HEK293T (cell line): ENCODE measurements around the gene CD19.

ENCODE experiments used
- CTCF ChIA-PET: fragments of 350-600 bp; formaldehyde crosslinking; extraction: SDS; loops from one replicate; lab custom pipeline; 2021; ENCODE audit warnings: antibody characterized with exemption, inconsistent platforms; lab: Yijun Ruan, JAX
- POLR2A ChIA-PET: fragments of 350-600 bp; formaldehyde crosslinking; extraction: SDS; loops from one replicate; lab custom pipeline; 2020; ENCODE audit warnings: antibody characterized with exemption, inconsistent platforms; lab: Yijun Ruan, JAX
- DNase-seq: peaks from one replicate; pipeline ENCODE4 v3.0.0; 2012; ENCODE audit warnings: mixed read lengths; ENCODE audit errors: extremely low spot score
- ARNT ChIP-seq: fragments of 450-650 bp; IDR thresholded peaks from 2 replicates; pipeline ENCODE4 v1.6.1; 2017; ENCODE audit warnings: mild to moderate bottlenecking
- BHLHE40 ChIP-seq: fragments of 450-650 bp; IDR thresholded peaks from 2 replicates; pipeline ENCODE4 v1.6.1; 2016; ENCODE audit warnings: mild to moderate bottlenecking, moderate library complexity, borderline replicate concordance
- CTBP1 ChIP-seq: fragments of 450-650 bp; IDR thresholded peaks from 2 replicates; pipeline ENCODE4 v1.6.1; 2016; ENCODE audit warnings: borderline replicate concordance
- ELF4 ChIP-seq: fragments of 450-650 bp; IDR thresholded peaks from 2 replicates; pipeline ENCODE4 v1.6.1; 2017; ENCODE audit warnings: antibody characterized with exemption
- FOXA1 ChIP-seq: fragments of 450-650 bp; IDR thresholded peaks from 2 replicates; pipeline ENCODE4 v1.6.1; 2016; ENCODE audit warnings: mild to moderate bottlenecking
- FOXK2 ChIP-seq: fragments of 450-650 bp; IDR thresholded peaks from 2 replicates; pipeline ENCODE4 v1.6.1; 2016; ENCODE audit warnings: mild to moderate bottlenecking
- FOXM1 ChIP-seq: fragments of 450-650 bp; IDR thresholded peaks from 2 replicates; pipeline ENCODE4 v1.6.1; 2017; ENCODE audit warnings: mild to moderate bottlenecking, borderline replicate concordance
- HDGF ChIP-seq: fragments of 450-650 bp; IDR thresholded peaks from 2 replicates; pipeline ENCODE4 v1.6.1; 2017; ENCODE audit warnings: antibody characterized with exemption, borderline replicate concordance
- L3MBTL2 ChIP-seq: fragments of 450-650 bp; conservative IDR thresholded peaks from 2 replicates; pipeline ENCODE4 v1.6.1; 2016; ENCODE audit warnings: mild to moderate bottlenecking
- LEF1 ChIP-seq: fragments of 450-650 bp; IDR thresholded peaks from 2 replicates; pipeline ENCODE4 v1.6.1; 2017; ENCODE audit warnings: mild to moderate bottlenecking, borderline replicate concordance
- NFRKB ChIP-seq: fragments of 450-650 bp; IDR thresholded peaks from 2 replicates; pipeline ENCODE4 v1.6.1; 2016; ENCODE audit warnings: mild to moderate bottlenecking, moderate library complexity
- SP1 ChIP-seq: fragments of 450-650 bp; IDR thresholded peaks from 2 replicates; pipeline ENCODE4 v1.6.1; 2017
- SUZ12 ChIP-seq: fragments of 450-650 bp; IDR thresholded peaks from 2 replicates; pipeline ENCODE4 v1.6.1; 2016; ENCODE audit warnings: mild to moderate bottlenecking
- TARDBP ChIP-seq: fragments of 450-650 bp; IDR thresholded peaks from 2 replicates; pipeline ENCODE4 v1.6.1; 2016
- ZNF384 ChIP-seq: fragments of 450-650 bp; IDR thresholded peaks from 2 replicates; pipeline ENCODE4 v1.6.1; 2016
- TF ChIP-seq, protein P1 (sequence below): fragments of 450-650 bp; IDR thresholded peaks from 2 replicates; pipeline ENCODE4 v1.6.1; 2016

Gene CD19

DNA sequence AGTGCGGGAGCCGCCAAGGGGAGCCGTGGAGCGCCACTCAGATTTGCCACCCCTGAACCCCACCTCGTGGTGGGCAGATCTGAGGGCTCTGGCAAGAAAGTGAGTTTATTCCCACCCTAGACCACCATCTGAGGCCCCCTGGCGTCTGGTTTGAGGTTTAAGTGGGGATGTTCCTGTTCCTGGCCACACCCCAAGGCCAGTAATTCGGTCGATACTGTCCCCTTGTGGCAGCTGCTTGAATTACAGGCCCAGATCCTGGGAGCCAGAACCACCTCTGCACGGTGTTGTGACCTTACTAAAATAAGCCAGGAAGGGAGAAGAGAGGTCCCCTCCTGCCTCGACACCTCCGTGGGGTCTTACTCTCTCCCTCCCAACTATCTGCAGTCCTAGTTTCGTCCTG lies 49.7 kb downstream of the CD19 start:
- TF ChIP-seq ZNF384 = no peak
- no peak for TF ChIP-seq TARDBP
- TF ChIP-seq LEF1 = no peak
- no peak for TF ChIP-seq FOXA1
- TF ChIP-seq FOXK2 = no peak
- TF ChIP-seq ELF4 = no peak
- TF ChIP-seq L3MBTL2 = no peak
- no peak for TF ChIP-seq SP1
- no peak for TF ChIP-seq ARNT
- no peak for TF ChIP-seq SUZ12
- TF ChIP-seq FOXM1 = no peak
- TF ChIP-seq, protein P1, sequence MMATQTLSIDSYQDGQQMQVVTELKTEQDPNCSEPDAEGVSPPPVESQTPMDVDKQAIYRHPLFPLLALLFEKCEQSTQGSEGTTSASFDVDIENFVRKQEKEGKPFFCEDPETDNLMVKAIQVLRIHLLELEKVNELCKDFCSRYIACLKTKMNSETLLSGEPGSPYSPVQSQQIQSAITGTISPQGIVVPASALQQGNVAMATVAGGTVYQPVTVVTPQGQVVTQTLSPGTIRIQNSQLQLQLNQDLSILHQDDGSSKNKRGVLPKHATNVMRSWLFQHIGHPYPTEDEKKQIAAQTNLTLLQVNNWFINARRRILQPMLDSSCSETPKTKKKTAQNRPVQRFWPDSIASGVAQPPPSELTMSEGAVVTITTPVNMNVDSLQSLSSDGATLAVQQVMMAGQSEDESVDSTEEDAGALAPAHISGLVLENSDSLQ = no peak
- no peak for TF ChIP-seq HDGF
- TF ChIP-seq NFRKB = no peak
- TF ChIP-seq CTBP1 = no peak
- no peak for TF ChIP-seq BHLHE40
- CTCF ChIA-PET = no interaction called here
- POLR2A ChIA-PET = no interaction called here
- DNase-seq = peak; percentile 55

DNA sequence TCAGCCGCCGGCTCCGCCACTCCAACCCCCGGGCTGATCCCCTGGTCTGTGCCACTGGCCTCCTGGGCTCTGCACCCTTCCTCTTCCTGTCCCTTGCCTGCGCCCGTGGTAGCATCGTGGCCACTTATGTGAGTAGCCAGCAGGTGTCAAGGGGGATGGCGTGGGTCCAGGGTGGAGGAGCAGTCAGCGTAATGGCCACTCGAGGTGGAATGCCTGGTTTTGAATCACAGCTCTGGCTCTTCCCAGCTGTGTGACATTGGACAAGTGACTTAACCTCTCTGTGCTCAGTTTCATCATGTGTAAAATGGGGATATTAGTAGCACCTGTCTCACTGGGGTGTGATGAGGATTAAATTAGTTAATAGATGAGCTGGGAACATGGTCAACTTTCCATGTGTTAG lies 50.6 kb downstream of the CD19 start:
- no peak for TF ChIP-seq NFRKB
- CTCF ChIA-PET = no interaction called here
- POLR2A ChIA-PET = interaction anchor here (1.5 kb wide), 1 partner anchor 8 kb away, joined by 5 read pairs; the partner anchor contains the start of gene SPNS1
- DNase-seq = no peak

DNA sequence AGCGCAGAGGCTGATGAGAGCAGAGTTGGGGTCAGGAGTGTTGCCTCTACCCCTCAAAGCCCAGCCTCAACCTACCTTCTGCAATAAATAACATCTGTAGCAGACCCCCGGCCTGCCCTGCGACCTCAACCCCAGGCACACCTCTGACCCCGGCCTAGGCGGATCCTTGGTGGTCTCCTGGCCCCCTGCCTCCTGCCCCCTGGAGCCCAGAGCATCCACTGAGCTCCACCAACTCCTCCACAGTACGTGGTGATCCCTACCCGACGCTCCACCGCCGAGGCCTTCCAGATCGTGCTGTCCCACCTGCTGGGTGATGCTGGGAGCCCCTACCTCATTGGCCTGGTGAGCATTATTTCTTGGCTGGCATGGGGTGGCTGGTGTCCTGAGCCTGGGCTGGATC lies 51.2 kb downstream of the CD19 start:
- ChIA-PET CTCF (no interaction called here), POLR2A (interaction anchor here (1.5 kb wide), 1 partner anchor 9 kb away, joined by 5 read pairs; the partner anchor contains the start of gene SPNS1)
- no peak for TF ChIP-seq TARDBP
- no peak for TF ChIP-seq FOXA1
- TF ChIP-seq NFRKB = no peak
- TF ChIP-seq SUZ12 = no peak
- no peak for DNase-seq

DNA sequence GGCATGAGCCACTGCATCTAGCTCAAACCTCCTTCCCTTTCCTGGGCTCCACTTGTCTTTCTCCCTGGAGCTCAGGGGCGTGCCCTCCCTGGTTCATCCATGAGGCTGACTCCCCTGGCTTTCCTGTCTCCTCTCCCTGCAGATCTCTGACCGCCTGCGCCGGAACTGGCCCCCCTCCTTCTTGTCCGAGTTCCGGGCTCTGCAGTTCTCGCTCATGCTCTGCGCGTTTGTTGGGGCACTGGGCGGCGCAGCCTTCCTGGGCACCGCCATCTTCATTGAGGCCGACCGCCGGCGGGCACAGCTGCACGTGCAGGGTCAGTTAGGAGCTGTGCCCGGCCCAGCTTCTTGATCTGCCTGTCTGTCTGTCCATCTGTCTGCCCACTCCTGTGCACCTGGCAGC lies 51.9 kb downstream of the CD19 start:
- CTCF ChIA-PET = no interaction called here
- POLR2A ChIA-PET = interaction anchor here (1.5 kb wide), 1 partner anchor 10 kb away, joined by 5 read pairs; the partner anchor contains the start of gene SPNS1
- TF ChIP-seq FOXK2 (no peak), ZNF384 (no peak), FOXM1 (no peak), NFRKB (no peak), HDGF (no peak), L3MBTL2 (no peak), FOXA1 (no peak), BHLHE40 (no peak), ELF4 (no peak), ARNT (no peak), LEF1 (no peak), SP1 (no peak), CTBP1 (no peak)
- TF ChIP-seq, protein P1 = no peak
- no peak for DNase-seq

DNA sequence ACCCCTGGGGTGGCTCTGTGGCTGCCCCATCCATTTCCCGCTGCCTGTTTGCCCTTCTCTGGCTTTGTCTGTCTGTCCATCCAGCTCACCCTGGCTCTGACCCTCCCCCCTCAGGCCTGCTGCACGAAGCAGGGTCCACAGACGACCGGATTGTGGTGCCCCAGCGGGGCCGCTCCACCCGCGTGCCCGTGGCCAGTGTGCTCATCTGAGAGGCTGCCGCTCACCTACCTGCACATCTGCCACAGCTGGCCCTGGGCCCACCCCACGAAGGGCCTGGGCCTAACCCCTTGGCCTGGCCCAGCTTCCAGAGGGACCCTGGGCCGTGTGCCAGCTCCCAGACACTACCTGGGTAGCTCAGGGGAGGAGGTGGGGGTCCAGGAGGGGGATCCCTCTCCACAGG lies 52.3 kb downstream of the CD19 start:
- no peak for DNase-seq
- TF ChIP-seq ELF4 (no peak), FOXA1 (no peak), FOXK2 (no peak), LEF1 (no peak), ZNF384 (no peak), NFRKB (no peak), SP1 (no peak)
- CTCF ChIA-PET = no interaction called here
- POLR2A ChIA-PET = no interaction called here

DNA sequence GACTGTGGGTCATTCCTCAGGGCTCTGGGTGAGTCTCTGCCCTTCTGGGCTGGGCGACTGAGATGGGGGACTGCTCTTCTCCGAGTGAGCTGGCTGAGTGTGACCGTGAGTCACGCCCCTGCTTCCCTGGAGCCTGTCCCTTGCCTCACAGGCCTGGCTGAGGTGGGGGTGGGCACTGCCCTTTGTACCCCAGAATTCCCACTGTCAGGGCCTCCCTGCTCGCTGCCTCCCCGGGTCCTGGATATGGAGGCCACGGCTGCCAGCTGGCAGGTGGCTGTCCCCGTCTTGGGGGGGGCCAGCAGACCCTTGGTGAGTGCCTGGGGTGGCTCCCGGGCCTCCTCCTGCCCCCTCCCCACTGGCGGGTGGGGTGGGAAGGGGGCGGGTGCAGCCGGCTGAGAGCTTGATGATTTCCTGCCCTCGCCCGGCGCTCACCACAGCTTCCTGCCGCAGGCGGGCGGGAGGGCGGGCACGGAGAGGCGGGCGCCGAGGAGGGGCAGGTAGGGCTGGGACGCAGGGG lies 52.9 kb downstream of the CD19 start, which contains the start of gene LAT:
TSS of gene LAT (plus strand) at position 434 of the 517 bp plus-strand sequence. CDS start 366 bp downstream, outside the sequence.
- no peak for TF ChIP-seq LEF1
- no peak for TF ChIP-seq ZNF384
- TF ChIP-seq L3MBTL2 = no peak
- no peak for TF ChIP-seq TARDBP
- no peak for TF ChIP-seq ARNT
- TF ChIP-seq CTBP1 = no peak
- TF ChIP-seq HDGF = no peak
- TF ChIP-seq FOXM1 = no peak
- no peak for TF ChIP-seq SUZ12
- TF ChIP-seq FOXA1 = no peak
- TF ChIP-seq, protein P1 = no peak
- no peak for TF ChIP-seq ELF4
- DNase-seq = no peak
- ChIA-PET POLR2A (no interaction called here), CTCF (no interaction called here)
